GM19463 (cell line): ENCODE data around the gene HIC2.
"Not testable (repeated sequence)": the region's sequence is repeated elsewhere in the genome, so short reads cannot be mapped to it uniquely, and the experiment has no call there.

ENCODE experiments used
- ATAC-seq: cut with Tn5 transposase; IDR thresholded peaks from one replicate; pipeline ENCODE4 v1.9.1; 2021; ENCODE audit warnings: mild to moderate bottlenecking, moderate library complexity; ENCODE audit not compliant: unreplicated experiment

HIC2 gene

DNA sequence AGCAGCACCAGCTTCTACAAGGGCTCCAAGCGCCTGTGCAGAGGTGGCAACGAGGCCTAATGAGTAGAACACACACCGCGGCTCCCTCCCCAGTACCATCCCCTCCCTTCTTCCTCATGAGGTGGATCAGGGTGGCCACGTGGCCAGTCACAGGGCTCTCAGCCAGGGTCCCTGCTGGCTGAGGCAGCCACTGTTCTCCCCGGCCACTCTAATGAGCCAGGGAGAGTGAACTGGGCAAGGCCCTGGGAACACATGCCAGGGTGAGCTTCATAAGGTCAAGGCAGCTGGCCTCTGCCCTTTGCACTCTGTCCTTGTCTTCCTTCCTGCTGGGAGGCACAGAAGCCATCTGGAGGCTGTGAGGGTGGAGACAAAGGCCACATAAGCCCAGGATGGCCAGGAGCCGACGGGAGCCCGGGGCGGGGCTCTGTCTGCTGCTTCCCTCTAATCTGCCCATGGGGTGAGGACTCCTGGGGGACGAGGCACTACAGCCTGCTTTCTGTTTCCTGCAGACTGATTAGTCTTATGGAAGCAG, 72.0 kb downstream of the HIC2 start:
- not testable (repeated sequence) for ATAC-seq

DNA sequence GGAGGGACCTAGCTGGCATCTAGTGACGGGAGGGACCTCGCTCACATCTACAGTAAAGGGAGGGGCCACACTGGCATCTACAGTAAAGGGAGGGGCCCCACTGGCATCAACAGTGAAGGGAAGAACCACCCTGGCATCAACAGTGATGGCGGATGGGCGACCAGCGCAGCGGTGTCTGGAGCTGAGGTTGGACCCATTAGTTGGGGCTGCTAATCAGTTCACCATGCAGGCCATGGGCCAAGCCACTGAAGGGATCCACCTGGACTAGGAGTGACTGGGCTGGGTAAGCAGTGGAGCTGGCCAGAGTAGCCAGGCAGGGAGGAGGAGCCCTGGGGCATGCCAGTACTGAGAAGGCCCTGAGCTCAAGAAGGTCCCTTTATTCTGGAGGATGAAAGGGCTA, 73.4 kb downstream of the HIC2 start:
- ATAC-seq, result not testable (repeated sequence)

DNA sequence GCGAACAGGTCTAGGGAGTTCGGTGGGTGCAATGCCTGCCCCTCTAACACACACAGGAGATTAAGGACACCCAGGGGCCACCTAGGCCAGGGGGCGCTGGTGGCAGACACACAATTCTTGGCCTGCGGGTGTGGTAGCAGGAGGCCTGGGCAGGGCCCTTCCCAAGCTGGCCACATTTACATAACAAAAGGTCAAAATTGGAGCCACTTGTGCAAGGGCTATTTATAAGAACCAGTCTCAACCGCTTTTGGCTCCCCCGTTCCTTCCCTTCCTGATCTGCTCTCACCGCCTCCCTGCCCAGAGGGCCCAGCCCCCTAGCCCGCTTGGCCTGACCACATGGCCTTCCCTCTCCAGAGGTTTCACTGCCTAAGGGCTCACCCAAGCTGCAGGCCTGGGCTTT, 75.1 kb downstream of the HIC2 start:
- not testable (repeated sequence) for ATAC-seq

DNA sequence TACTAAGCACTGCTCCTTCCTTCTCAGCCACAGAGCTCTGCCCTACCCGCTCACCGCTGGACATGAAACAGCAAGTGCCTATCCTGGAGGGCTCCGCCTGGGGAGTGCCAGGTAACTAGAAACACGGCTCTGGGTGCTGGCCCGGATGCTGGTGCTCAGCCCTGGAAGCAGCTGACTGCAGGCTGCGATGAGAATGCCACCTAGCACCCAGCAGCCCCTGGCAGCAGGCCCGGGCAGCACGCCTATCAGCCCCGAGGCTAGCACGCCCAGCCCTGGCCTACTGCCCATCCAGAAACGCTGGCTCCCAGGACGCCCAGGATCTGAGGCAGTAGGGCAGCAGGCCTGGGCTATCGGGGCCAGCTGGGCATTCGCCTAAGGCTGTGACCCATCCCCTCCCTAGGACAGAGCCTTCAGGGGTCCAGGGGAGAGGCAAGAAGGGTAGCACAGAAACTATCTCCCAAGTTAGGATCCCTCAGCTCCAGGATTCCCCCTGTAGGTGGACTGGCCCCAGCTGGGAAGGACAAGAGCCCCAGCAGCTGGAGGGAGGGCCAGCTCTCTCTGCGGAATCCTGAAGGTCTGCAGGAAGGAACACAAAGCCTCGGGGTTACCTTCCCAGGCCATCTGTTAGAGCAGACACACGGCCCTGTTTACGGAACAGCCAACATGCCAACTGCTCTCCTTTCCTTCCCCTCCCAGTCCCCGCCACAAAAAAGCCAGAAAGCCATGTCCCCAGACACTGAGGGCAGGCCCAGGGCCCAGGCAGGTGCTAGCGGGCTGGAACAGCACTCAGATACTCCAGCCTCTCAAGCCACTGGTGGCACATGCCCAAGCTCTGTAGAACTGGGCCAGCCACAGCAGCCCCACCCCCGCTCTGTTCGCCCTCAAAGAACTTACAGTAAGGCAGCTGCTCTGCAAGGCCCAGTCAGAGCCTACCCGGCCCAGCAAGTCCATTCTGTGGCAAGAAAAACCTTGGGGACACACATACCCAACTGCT, 76.9 kb downstream of the HIC2 start:
- not testable (repeated sequence) for ATAC-seq

DNA sequence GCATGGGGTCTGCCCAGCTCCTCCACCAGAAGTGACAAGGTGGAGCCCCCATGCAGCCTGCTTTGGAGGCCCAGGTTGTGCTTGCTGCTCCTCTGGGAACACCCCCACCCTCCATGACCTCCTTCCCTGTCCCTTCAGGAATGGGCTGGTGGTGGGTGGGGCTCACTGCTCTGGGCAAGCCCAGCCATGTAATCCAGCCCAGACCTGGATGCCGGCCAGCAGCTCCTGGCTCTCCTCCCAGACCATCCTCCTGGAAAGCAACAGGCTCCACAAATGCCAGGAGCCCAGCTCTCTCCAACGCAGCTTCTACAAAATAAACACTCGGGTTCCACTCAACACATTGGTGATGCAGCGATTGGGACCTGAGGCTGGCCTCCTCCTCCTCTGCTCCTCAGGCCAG, 80.8 kb downstream of the HIC2 start:
- ATAC-seq, result not testable (repeated sequence)

DNA sequence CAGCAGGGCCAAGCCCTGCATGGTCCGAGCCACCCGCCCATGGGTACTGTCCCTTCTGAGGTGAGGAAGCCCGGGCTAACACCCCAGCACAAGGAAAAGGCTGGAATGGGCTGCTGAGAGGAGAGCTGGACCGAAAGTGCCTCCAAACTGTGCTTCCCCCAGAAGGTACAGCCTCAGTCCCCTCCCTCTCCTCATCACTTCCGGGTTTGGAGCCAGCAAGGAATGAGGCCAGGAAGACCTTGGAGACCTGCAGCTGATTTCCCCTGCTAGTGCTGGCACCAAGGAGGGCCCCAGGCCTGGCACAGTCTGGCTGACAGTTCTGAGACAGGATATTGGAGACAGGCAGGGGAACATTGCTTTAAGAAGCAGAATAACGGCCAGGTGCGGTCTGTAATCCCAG, 81.3 kb downstream of the HIC2 start:
- ATAC-seq, result not testable (repeated sequence)

- not testable (repeated sequence) for ATAC-seq
Observed at GRCh38 chr22:21499623-21500506, 82.7 kb downstream of the HIC2 start.
